WTC11 (cell line): ENCODE results near the gene KCNK15. TPM values are rescaled to one million over a fixed set of nuclear protein-coding genes. Genes with fewer than 3 reads are reported as not detected.
"Not testable (repeated sequence)": the region's sequence is repeated elsewhere in the genome, so short reads cannot be mapped to it uniquely, and the experiment has no call there.

Experiments used
- ATAC-seq: fragments of 200-7000 bp; cut with Tn5 transposase; 2 replicates; pipeline ENCODE4 v1.10.0; 2021; ENCODE audit warnings: mild to moderate bottlenecking, moderate library complexity
- CTCF ChIA-PET: fragments of 300-600 bp; sonication (Branson Sonifier 250); formaldehyde crosslinking; loops from one replicate; lab custom pipeline; 2021; ENCODE audit warnings: antibody characterized with exemption; lab: Charles Lee
- POLR2A ChIA-PET: fragments of 350-600 bp; sonication (Branson Sonifier 250); formaldehyde crosslinking; loops from one replicate; lab custom pipeline; 2021; ENCODE audit warnings: antibody characterized with exemption; lab: Charles Lee
- DNase-seq: peaks from one replicate; pipeline ENCODE4 v3.0.0; 2021; ENCODE audit warnings: low spot score
- H3K27ac Mint-ChIP-seq: 2 replicates; pipeline ENCODE4 v1.8.0; 2021; ENCODE audit warnings: mixed read lengths
- H3K27me3 Mint-ChIP-seq: 2 replicates; pipeline ENCODE4 v1.8.0; 2021; ENCODE audit warnings: low read depth, mild to moderate bottlenecking, moderate library complexity, mixed read lengths
- H3K36me3 Mint-ChIP-seq: 2 replicates; pipeline ENCODE4 v1.8.0; 2021; ENCODE audit warnings: mixed read lengths
- H3K4me1 Mint-ChIP-seq: 2 replicates; pipeline ENCODE4 v1.8.0; 2022; ENCODE audit warnings: mixed read lengths
- H3K4me3 Mint-ChIP-seq: 2 replicates; pipeline ENCODE4 v1.8.0; 2021; ENCODE audit warnings: mild to moderate bottlenecking, moderate library complexity, mixed read lengths
- H3K9me3 Mint-ChIP-seq: 2 replicates; pipeline ENCODE4 v1.8.0; 2021; ENCODE audit warnings: mixed read lengths
- ATF1 ChIP-seq: sonication (generic); formaldehyde crosslinking; IDR thresholded peaks from 2 replicates; pipeline ENCODE4 v1.8.1; 2023; ENCODE audit warnings: mild to moderate bottlenecking, moderate library complexity, missing genetic modification reagents
- ATF6 ChIP-seq: sonication (generic); formaldehyde crosslinking; IDR thresholded peaks from 2 replicates; pipeline ENCODE4 v1.8.1; 2023; ENCODE audit warnings: mild to moderate bottlenecking, missing genetic modification reagents
- CDX4 ChIP-seq: fragments of 250-450 bp; sonication (Bioruptor Pico); IDR thresholded peaks from 2 replicates; pipeline ENCODE4 v1.9.0; 2021; ENCODE audit warnings: moderate library complexity, mild to moderate bottlenecking, inconsistent platforms, borderline replicate concordance
- E2F4 ChIP-seq: sonication (generic); formaldehyde crosslinking; IDR thresholded peaks from 2 replicates; pipeline ENCODE4 v1.8.1; 2022; ENCODE audit warnings: low read depth, mild to moderate bottlenecking, moderate library complexity, missing genetic modification reagents, borderline replicate concordance
- E2F5 ChIP-seq: sonication (generic); formaldehyde crosslinking; IDR thresholded peaks from 2 replicates; pipeline ENCODE4 v1.8.1; 2022; ENCODE audit warnings: mild to moderate bottlenecking, moderate library complexity, missing genetic modification reagents
- FOXP4 ChIP-seq: sonication (generic); formaldehyde crosslinking; IDR thresholded peaks from 2 replicates; pipeline ENCODE4 v1.8.0; 2022; ENCODE audit warnings: mild to moderate bottlenecking, missing genetic modification reagents
- PRRX2 ChIP-seq: fragments of 250-450 bp; sonication (Bioruptor Pico); IDR thresholded peaks from 2 replicates; pipeline ENCODE4 v1.8.0; 2021; ENCODE audit warnings: mild to moderate bottlenecking
- RELA ChIP-seq: sonication (generic); formaldehyde crosslinking; IDR thresholded peaks from 2 replicates; pipeline ENCODE4 v1.8.1; 2022; ENCODE audit warnings: missing genetic modification reagents, mild to moderate bottlenecking, borderline replicate concordance
- SMAD4 ChIP-seq: sonication (generic); formaldehyde crosslinking; IDR thresholded peaks from 2 replicates; pipeline ENCODE4 v1.8.0; 2022; ENCODE audit warnings: mild to moderate bottlenecking, missing genetic modification reagents
- ZNF138 ChIP-seq: sonication (generic); formaldehyde crosslinking; conservative IDR thresholded peaks from 2 replicates; pipeline ENCODE4 v1.8.1; 2022; ENCODE audit warnings: mild to moderate bottlenecking, moderate library complexity, missing genetic modification reagents
- ZNF219 ChIP-seq: sonication (generic); formaldehyde crosslinking; IDR thresholded peaks from 2 replicates; pipeline ENCODE4 v1.8.0; 2023; ENCODE audit warnings: missing genetic modification reagents, mild to moderate bottlenecking, borderline replicate concordance
- ZNF263 ChIP-seq: sonication (generic); formaldehyde crosslinking; IDR thresholded peaks from 2 replicates; pipeline ENCODE4 v1.8.1; 2022; ENCODE audit warnings: low read depth, mild to moderate bottlenecking, moderate library complexity, missing genetic modification reagents
- ZNF317 ChIP-seq: sonication (generic); formaldehyde crosslinking; IDR thresholded peaks from 2 replicates; pipeline ENCODE4 v1.8.1; 2023; ENCODE audit warnings: low read depth, mild to moderate bottlenecking, moderate library complexity, missing genetic modification reagents, borderline replicate concordance
- ZNF423 ChIP-seq: fragments of 250-450 bp; sonication (Bioruptor Pico); IDR thresholded peaks from 2 replicates; pipeline ENCODE4 v2.1.2; 2022; ENCODE audit warnings: mild to moderate bottlenecking, moderate library complexity
- ZSCAN18 ChIP-seq: fragments of 250-450 bp; sonication (Bioruptor Pico); IDR thresholded peaks from 2 replicates; pipeline ENCODE4 v2.1.2; 2022; ENCODE audit warnings: mild to moderate bottlenecking, moderate library complexity
- total RNA-seq: library from RNA; stranded (reverse); gene quantifications from 3 replicates; pipeline ENCODE4 v1.2.3, GENCODE V29; 2021

KCNK15 gene
- total RNA-seq, 1 experiment from 2014 or later = 0.24 TPM

GRCh38 chr20:44696315-44696714 is 49.4 kb upstream of the KCNK15 start (continued):
- TF ChIP-seq ZSCAN18 (CRISPR knock-in tag) = no peak
- TF ChIP-seq PRRX2 = no peak
- no peak for TF ChIP-seq ZNF138 (CRISPR knock-in tag)

- H3K36me3 Mint-ChIP-seq, DNase-seq, POLR2A ChIA-PET, H3K27ac Mint-ChIP-seq, H3K27me3 Mint-ChIP-seq, H3K4me3 Mint-ChIP-seq, ATAC-seq: not testable (repeated sequence)
- Mint-ChIP-seq H3K9me3 (peaks cover 12% of the 10 kb centered on the region), H3K4me1 (peaks cover 19% of the 10 kb centered on the region)
- CTCF ChIA-PET = interaction anchor here (0.7 to 2.1 kb wide), 5 partner anchors 12 to 313 kb away, joined by 3 to 10 read pairs (median 5); no protein-coding TSS in a partner anchor
These were observed 48.6 kb upstream of the KCNK15 start for GRCh38 chr20:44697041-44697440.

GRCh38 chr20:44698351-44698750 is 47.3 kb upstream of the KCNK15 start:
- H3K27me3 Mint-ChIP-seq = no peaks in the 10 kb centered on the region
- CTCF ChIA-PET = no interaction called here
- DNase-seq = no peak

More at GRCh38 chr20:44698351-44698750, 47.3 kb upstream of the KCNK15 start:
- no peak for TF ChIP-seq ATF1
- no peak for TF ChIP-seq SMAD4
- no peak for TF ChIP-seq E2F5 (CRISPR knock-in tag)
- TF ChIP-seq ZNF423 (CRISPR knock-in tag) = no peak
- TF ChIP-seq ZNF317 (CRISPR knock-in tag) = no peak
- no peak for TF ChIP-seq ZNF219
- no peak for TF ChIP-seq FOXP4 (CRISPR knock-in tag)
- TF ChIP-seq RELA = no peak
- TF ChIP-seq ATF6 (CRISPR knock-in tag) = no peak
- TF ChIP-seq E2F4 (CRISPR knock-in tag) = no peak
- no peak for TF ChIP-seq ZNF263 (CRISPR knock-in tag)
- TF ChIP-seq CDX4 (CRISPR knock-in tag) = no peak
- peaks cover 5% of the 10 kb centered on the region; the same call in 1 of the 2 replicates for H3K9me3 Mint-ChIP-seq
- POLR2A ChIA-PET = no interaction called here
- no peak overlapping the region for H3K4me3 Mint-ChIP-seq
- H3K4me1 Mint-ChIP-seq = peaks cover 22% of the 10 kb centered on the region
- H3K36me3 Mint-ChIP-seq = no peaks in the 10 kb centered on the region
- no peak overlapping the region for H3K27ac Mint-ChIP-seq
- no peak for ATAC-seq
